B cell (primary cell): ENCODE data around the gene ARHGEF19.
"Not testable (repeated sequence)": the region's sequence is repeated elsewhere in the genome, so short reads cannot be mapped to it uniquely, and the experiment has no call there.

Source experiments
- EZH2 ChIP-seq: IDR thresholded peaks from 2 replicates; pipeline ENCODE4 v1.6.1; 2012; ENCODE audit warnings: borderline replicate concordance, low read depth, mild to moderate bottlenecking, moderate library complexity, low read length; ENCODE audit not compliant: insufficient read depth, poor library complexity, severe bottlenecking
- TF ChIP-seq, protein P1 (sequence below): fragments of 200-600 bp; IDR thresholded peaks from one replicate; pipeline ENCODE4 v1.8.0; 2022; ENCODE audit warnings: antibody characterized with exemption, mild to moderate bottlenecking

DNA sequence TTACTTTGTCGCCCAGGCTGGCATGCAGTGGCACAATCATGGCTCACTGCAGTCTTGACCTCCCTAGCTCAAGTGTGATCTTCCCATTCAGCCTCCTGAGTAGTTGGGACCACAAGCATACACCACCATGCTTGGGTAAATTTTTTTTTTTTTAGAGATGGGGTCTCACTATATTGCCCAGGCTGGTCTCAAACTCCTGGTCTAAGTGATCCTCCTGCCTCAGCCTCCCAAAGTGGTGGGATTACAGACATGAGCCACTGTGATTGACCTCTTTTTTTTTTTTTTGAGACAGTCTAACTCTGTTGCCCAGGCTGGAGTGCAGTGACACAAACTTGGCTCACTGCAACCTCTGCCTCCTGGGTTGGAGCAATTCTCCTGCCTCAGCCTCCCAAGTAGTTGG is 33.8 kb upstream of the ARHGEF19 start:
- TF ChIP-seq, protein P1, sequence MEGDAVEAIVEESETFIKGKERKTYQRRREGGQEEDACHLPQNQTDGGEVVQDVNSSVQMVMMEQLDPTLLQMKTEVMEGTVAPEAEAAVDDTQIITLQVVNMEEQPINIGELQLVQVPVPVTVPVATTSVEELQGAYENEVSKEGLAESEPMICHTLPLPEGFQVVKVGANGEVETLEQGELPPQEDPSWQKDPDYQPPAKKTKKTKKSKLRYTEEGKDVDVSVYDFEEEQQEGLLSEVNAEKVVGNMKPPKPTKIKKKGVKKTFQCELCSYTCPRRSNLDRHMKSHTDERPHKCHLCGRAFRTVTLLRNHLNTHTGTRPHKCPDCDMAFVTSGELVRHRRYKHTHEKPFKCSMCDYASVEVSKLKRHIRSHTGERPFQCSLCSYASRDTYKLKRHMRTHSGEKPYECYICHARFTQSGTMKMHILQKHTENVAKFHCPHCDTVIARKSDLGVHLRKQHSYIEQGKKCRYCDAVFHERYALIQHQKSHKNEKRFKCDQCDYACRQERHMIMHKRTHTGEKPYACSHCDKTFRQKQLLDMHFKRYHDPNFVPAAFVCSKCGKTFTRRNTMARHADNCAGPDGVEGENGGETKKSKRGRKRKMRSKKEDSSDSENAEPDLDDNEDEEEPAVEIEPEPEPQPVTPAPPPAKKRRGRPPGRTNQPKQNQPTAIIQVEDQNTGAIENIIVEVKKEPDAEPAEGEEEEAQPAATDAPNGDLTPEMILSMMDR, result not testable (repeated sequence)
- not testable (repeated sequence) for TF ChIP-seq EZH2
